Vagina (tissue), 2 donors: ENCODE data around the gene HMMR. TPM values are rescaled to one million over a fixed set of nuclear protein-coding genes. Genes with fewer than 3 reads are reported as not detected.
"Not testable (repeated sequence)": the region's sequence is repeated elsewhere in the genome, so short reads cannot be mapped to it uniquely, and the experiment has no call there.

Source experiments
- DNase-seq, 2 donors: peaks; one replicate each; pipeline ENCODE4 v3.0.0-alpha.2; 2017; ENCODE audit errors: extremely low spot score in 2 of 2
- H3K27ac ChIP-seq: fragments of 200-600 bp; sonication (generic); one replicate; pipeline ENCODE4 v1.5.1; 2019
- H3K27me3 ChIP-seq: fragments of 200-600 bp; sonication (generic); one replicate; pipeline ENCODE4 v1.5.1; 2019
- H3K36me3 ChIP-seq, 2 donors: fragments of 200-600 bp; sonication (generic); one replicate each; pipeline ENCODE4 v1.5.1; 2017 to 2019
- H3K4me1 ChIP-seq: fragments of 200-600 bp; sonication (generic); one replicate; pipeline ENCODE4 v1.5.1; 2019
- H3K4me3 ChIP-seq, 2 donors: fragments of 200-600 bp; sonication (generic); 1 replicate in 1 of 2; 2 replicates in 1 of 2; pipeline ENCODE4 v1.5.1; 2016 to 2019
- H3K9me3 ChIP-seq: fragments of 200-600 bp; sonication (generic); one replicate; pipeline ENCODE4 v1.5.1; 2019
- CTCF ChIP-seq, 3 experiments: fragments of 450-650 bp in 2 of 3; fragments of 200-600 bp in 1 of 3; sonication (generic) in 1 of 3; IDR thresholded peaks; one replicate each; pipeline ENCODE4 v1.5.1; 2017 to 2019; ENCODE audit warnings: antibody characterized with exemption in 3 of 3, mild to moderate bottlenecking in 2 of 3, moderate library complexity in 2 of 3
- POLR2A ChIP-seq, 2 donors: fragments of 450-650 bp; IDR thresholded peaks; one replicate each; pipeline ENCODE4 v1.6.1; 2017; ENCODE audit warnings: antibody characterized with exemption in 2 of 2, mild to moderate bottlenecking in 2 of 2, moderate library complexity in 2 of 2
- POLR2AphosphoS5 ChIP-seq, 2 donors: sonication (generic); formaldehyde crosslinking; IDR thresholded peaks; one replicate each; pipeline ENCODE4 v1.9.0; 2017; ENCODE audit warnings: antibody characterized with exemption in 2 of 2, mild to moderate bottlenecking in 2 of 2, low read depth in 1 of 2; ENCODE audit not compliant: insufficient read depth in 1 of 2
- intact Hi-C: fragments of 100-400 bp; cut with DNase I; formaldehyde crosslinking; loops from one replicate; pipeline ENCODE4 v1.15.1; 2023
- total RNA-seq: library from RNA; depleted of rRNA; stranded (reverse); fragments of >200 nt; gene quantifications from one replicate; pipeline ENCODE4 v1.2.3, GENCODE V29; 2016

HMMR gene
- 9.3 TPM for total RNA-seq

- Histone ChIP-seq H3K27me3 (no peaks in the 10 kb centered on the region), H3K36me3 (no peaks in the 10 kb centered on the region), H3K4me3 (peak within 1 kb of the TSS; percentile 75 to 89), H3K9me3 (no peaks in the 10 kb centered on the region), H3K27ac (peak within 1 kb of the TSS; percentile 93), H3K4me1 (peaks cover 30% of the 10 kb centered on the region)
- no peak for DNase-seq
- TF ChIP-seq CTCF (IDR thresholded peaks at IDR 0.05): no peak
- no peak for TF ChIP-seq POLR2A (IDR thresholded peaks at IDR 0.05)
- no peak for TF ChIP-seq POLR2AphosphoS5 (IDR thresholded peaks at IDR 0.05; ENCODE audit: insufficient read depth in 1 of 2, low read depth in 1 of 2)
- intact Hi-C loops: no loop called here
These were observed at the start of gene HMMR for GRCh38 chr5:163460562-163461171. Gene HMMR (plus strand): TSS chr5:163460632. CDS start chr5:163460693, 61 bp downstream.

GRCh38 chr5:163415673-163416072, 44.8 kb upstream of the HMMR start:
- H3K27me3 ChIP-seq, H3K36me3 ChIP-seq, H3K27ac ChIP-seq, DNase-seq, H3K4me1 ChIP-seq, H3K4me3 ChIP-seq, H3K9me3 ChIP-seq, intact Hi-C loops: not testable (repeated sequence)

GRCh38 chr5:163424836-163425235, 35.6 kb upstream of the HMMR start:
- Histone ChIP-seq H3K9me3 (no peaks in the 10 kb centered on the region), H3K27me3 (no peaks in the 10 kb centered on the region), H3K4me1 (no peaks in the 10 kb centered on the region), H3K4me3 (no peak overlapping the region), H3K27ac (no peak overlapping the region), H3K36me3 (no peaks in the 10 kb centered on the region)
- intact Hi-C loops: no loop called here
- DNase-seq: no peak
- TF ChIP-seq CTCF (IDR thresholded peaks at IDR 0.05) (no peak), POLR2A (IDR thresholded peaks at IDR 0.05) (no peak), POLR2AphosphoS5 (IDR thresholded peaks at IDR 0.05; ENCODE audit: insufficient read depth in 1 of 2, low read depth in 1 of 2) (no peak)

- H3K36me3 ChIP-seq, H3K9me3 ChIP-seq, DNase-seq, intact Hi-C loops, H3K4me3 ChIP-seq, H3K4me1 ChIP-seq, H3K27me3 ChIP-seq, H3K27ac ChIP-seq: not testable (repeated sequence)
These were observed 34.3 kb upstream of the HMMR start for GRCh38 chr5:163426128-163426527.

- intact Hi-C loops: no loop called here
- DNase-seq: no peak
These were observed 27.9 kb upstream of the HMMR start for GRCh38 chr5:163432544-163432943.

More at GRCh38 chr5:163432544-163432943, 27.9 kb upstream of the HMMR start:
- Histone ChIP-seq H3K36me3 (no peaks in the 10 kb centered on the region), H3K27ac (no peak overlapping the region), H3K9me3 (no peaks in the 10 kb centered on the region), H3K4me1 (no peaks in the 10 kb centered on the region), H3K27me3 (no peaks in the 10 kb centered on the region), H3K4me3 (no peak overlapping the region)
- TF ChIP-seq POLR2AphosphoS5 (IDR thresholded peaks at IDR 0.05; ENCODE audit: insufficient read depth in 1 of 2, low read depth in 1 of 2) (no peak), POLR2A (IDR thresholded peaks at IDR 0.05) (no peak), CTCF (IDR thresholded peaks at IDR 0.05) (no peak)
